GM18861 (cell line): ENCODE data around the gene ARHGAP15.
A peak's percentile ranks its signal among the peaks of the same experiment; 100 is the strongest.

ENCODE experiments used
- ATAC-seq: cut with Tn5 transposase; IDR thresholded peaks from one replicate; pipeline ENCODE4 v1.9.1; 2021; ENCODE audit not compliant: unreplicated experiment

Gene ARHGAP15

GRCh38 chr2:143169105-143169504 lies 39.9 kb downstream of the ARHGAP15 start:
- no peak for ATAC-seq

- no peak for ATAC-seq
These were observed 42.6 kb downstream of the ARHGAP15 start for GRCh38 chr2:143171817-143172216.

- ATAC-seq: no peak
These were observed 46.2 kb downstream of the ARHGAP15 start for GRCh38 chr2:143175438-143175837.

- ATAC-seq: no peak
These were observed 47.4 kb downstream of the ARHGAP15 start for GRCh38 chr2:143176606-143177005.

GRCh38 chr2:143177096-143177786 lies 48.0 kb downstream of the ARHGAP15 start:
- peak; percentile 98 for ATAC-seq

GRCh38 chr2:143181494-143181893 lies 52.3 kb downstream of the ARHGAP15 start:
- ATAC-seq: no peak

GRCh38 chr2:143182649-143183048 lies 53.4 kb downstream of the ARHGAP15 start:
- no peak for ATAC-seq

GRCh38 chr2:143183804-143184463 lies 54.7 kb downstream of the ARHGAP15 start:
- ATAC-seq: peak; percentile 91

- no peak for ATAC-seq
These were observed 57.7 kb downstream of the ARHGAP15 start for GRCh38 chr2:143186876-143187275.

GRCh38 chr2:143190431-143190830 lies 61.2 kb downstream of the ARHGAP15 start:
- no peak for ATAC-seq

GRCh38 chr2:143192106-143192505 lies 62.9 kb downstream of the ARHGAP15 start:
- no peak for ATAC-seq

- no peak for ATAC-seq
These were observed 63.5 kb downstream of the ARHGAP15 start for GRCh38 chr2:143192716-143193115.

GRCh38 chr2:143193121-143193520 lies 63.9 kb downstream of the ARHGAP15 start:
- ATAC-seq: no peak

GRCh38 chr2:143195511-143195910 lies 66.3 kb downstream of the ARHGAP15 start:
- no peak for ATAC-seq

GRCh38 chr2:143204062-143204461 lies 74.8 kb downstream of the ARHGAP15 start:
- no peak for ATAC-seq

GRCh38 chr2:143205106-143205764 lies 76.0 kb downstream of the ARHGAP15 start:
- ATAC-seq: peak; percentile 44

- no peak for ATAC-seq
These were observed 80.6 kb downstream of the ARHGAP15 start for GRCh38 chr2:143209570-143210445.

GRCh38 chr2:143210446-143210819 lies 81.2 kb downstream of the ARHGAP15 start:
- no peak for ATAC-seq

- ATAC-seq: no peak
These were observed 88.4 kb downstream of the ARHGAP15 start for GRCh38 chr2:143217512-143218115.

GRCh38 chr2:143218621-143219020 lies 89.4 kb downstream of the ARHGAP15 start:
- ATAC-seq: no peak

- no peak for ATAC-seq
These were observed 90.0 kb downstream of the ARHGAP15 start for GRCh38 chr2:143219266-143219665.
